Activated gamma-delta T cell treated with Interleukin-2 at 50 U/mL for 16 hours (primary cell): ENCODE data around the gene C1GALT1C1L.
"Not testable (repeated sequence)": the region's sequence is repeated elsewhere in the genome, so short reads cannot be mapped to it uniquely, and the experiment has no call there.

Source experiments
- DNase-seq: peaks from one replicate; pipeline ENCODE4 v3.0.0-alpha.2; 2020

Gene C1GALT1C1L

DNA sequence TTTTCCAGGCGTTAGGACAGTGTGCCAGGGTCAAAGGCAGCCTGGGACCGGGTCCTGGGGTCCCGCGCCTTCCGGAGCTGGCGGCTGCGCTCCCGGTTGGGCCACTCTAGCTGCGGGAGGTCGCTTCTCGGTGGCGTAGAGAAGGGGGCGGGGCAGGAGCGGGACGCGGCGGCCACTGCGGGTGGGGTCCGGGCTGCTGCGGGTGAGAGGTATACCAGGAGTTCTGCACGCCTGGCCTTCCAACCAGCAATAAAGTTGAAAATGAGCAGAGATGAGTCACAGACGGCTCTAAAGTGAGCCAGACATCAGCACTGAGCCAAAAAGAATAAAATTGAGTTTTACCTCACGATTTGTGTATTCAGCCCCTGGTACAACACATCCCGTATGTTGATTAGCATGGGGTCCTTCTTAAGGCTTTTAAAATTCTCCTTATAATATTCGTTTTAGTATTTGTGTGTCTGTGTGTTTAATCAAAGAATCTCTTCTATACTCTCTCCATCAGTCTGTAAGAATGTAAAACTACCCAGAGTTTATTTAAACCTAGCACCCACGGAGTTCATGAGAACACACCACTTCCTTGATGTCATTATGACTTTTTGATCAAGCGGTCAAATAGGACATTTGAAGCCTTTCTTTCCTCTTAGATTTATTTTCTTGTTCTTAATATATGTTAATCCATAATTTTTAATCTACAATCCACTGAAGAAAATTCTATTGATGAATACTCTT lies at the start of gene C1GALT1C1L:
C1GALT1C1L (minus strand) TSS at position 108 of the 729 bp plus-strand sequence; CDS start at position 1, 107 bp downstream.
- peak; percentile 7 for DNase-seq

DNA sequence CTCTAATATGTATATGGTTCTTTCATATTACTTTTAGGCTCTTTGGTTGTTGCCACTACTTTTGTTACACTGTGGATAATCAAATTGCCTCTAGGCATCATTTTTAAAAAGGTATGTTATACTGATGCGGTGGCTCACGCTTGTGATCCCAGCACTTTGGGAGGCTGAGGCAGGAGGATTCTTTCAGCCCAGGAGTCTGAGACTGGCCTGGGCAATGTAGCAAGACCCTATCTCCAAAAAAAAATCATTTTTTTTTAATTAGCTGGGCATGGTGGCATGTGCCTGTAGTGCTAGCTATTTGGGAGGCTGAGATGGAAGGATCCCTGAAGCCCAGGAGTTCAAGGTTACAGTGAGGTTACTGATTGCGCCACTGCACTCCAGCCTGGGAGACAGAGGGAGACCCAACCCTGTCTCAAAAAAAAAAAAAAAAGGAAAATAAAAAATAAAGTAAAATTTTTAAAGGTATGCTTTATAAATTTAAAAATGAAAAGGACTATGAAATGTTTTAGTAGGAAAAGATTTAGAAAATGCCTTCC lies 49.5 kb upstream of the C1GALT1C1L start:
- no peak for DNase-seq

DNA sequence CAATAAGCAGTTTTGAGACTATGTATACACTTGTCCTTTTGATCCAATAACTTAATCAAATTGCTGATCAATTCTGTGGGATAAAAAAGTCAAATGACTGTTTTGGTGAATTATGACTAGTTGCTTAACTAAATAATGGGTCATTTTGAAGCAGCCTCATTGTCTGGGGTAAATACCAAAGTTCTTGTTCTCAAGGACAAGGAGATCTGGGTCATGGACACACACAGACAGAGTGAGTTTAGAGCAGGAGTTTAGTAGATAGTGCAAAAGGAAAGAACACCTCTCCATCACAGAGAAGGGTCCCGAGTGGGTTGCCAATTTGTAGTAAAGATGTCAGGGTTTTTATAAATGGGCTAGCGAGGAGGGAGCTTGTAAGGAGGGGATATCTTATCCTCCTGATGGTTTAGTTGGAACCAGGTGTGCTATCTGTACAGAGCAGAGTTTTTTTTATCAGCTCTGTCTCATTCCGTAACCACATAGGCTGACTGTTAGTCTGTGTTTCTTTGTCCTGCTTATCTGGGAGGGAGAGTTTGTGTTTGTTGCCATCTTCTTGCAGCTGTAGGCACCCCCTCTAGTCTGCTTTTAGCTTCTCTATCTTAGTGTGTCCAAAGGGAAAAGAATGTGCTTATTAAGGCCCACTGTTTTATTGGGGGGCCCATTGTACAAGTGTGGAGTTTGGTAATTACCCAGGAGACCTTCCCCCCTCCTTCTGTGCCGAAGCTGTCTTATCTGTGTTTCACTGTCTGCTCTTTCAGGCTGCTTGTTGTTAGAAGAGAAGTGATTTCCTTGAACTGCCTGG lies 48.7 kb upstream of the C1GALT1C1L start:
- no peak for DNase-seq

DNA sequence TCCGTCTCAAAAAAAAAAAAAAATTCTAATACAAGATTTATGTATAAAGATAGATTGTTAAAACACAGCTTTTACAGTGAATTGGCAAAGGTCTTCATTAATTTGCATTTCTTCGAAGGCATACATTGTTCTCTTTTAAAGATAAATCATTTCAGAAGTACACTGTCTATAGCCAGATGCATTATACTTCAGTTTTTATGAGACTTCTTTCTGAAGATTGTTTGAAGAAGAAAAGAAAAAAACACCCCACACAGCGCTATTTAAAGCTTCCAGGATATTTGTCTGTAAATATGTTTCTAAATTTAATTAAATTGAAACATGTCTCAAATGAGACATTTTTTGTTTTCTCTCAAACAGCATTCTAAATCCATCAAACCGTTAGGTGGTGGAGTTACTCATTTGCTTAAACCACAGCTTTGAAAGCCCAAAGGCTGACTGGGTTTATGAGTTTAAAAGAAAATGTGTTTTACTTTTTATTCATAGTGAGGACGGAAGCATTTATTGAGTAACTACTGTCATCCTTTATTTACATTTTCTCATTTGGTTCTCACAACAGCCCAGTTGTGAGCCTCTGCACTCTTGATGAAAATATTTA lies 42.4 kb upstream of the C1GALT1C1L start:
- no peak for DNase-seq

DNA sequence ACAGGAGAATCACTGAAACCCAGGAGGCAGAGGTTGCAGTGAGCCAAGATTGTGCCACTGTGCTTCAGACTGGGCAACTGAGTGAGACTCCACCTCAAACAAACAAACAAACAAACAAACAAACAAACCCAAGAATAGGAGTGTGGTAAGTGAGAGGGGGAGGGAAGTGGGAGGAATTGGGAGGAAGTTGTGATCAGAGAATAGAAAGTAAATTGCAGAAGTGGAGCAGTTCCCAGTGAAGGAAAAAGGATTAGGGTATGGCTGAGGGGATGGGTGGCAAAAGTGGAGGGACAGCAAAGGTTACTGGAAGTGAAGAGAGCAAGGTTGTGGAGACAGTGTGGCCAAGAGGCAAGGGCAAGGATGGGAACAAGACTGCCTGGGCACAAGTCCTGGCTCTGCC lies 41.1 kb upstream of the C1GALT1C1L start:
- DNase-seq, result no peak

DNA sequence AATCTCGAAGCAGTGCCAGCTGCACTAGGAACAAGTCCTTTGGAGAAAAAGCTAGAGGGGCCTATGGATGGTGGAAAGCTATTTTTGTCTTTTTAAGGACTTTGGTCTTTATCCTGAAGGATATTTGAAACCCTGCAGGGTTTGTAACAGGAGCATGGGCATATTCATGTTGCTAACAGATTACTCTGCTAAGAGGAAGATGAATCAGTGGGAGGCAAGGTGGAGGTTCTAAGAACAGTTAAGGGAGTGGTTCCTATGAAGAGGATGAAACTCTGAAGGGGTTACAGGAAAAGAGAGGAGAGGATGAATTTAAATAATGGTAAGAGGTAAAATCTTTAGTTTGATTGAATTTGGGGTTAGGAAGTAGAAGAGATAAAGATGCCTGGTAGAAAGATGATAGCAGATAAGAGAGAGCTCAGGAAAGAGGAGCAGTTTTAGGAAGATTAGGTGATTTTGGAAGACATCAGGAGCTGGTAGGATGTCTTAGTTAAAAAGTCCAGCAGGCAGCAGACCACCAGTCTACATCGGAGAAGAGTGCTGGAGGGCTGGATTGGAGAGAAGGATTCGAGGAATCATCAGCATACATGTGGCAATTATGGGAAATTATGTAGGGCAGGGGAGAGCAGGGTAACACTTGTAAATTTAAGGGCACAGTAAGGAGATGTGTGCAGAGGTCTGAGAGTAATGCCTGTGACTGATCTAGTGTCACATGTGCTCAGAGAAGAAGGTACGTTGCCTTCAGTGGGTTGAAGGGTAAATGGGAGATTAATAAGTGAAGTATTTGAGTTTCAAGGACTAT lies 39.3 kb upstream of the C1GALT1C1L start:
- DNase-seq, result no peak

DNA sequence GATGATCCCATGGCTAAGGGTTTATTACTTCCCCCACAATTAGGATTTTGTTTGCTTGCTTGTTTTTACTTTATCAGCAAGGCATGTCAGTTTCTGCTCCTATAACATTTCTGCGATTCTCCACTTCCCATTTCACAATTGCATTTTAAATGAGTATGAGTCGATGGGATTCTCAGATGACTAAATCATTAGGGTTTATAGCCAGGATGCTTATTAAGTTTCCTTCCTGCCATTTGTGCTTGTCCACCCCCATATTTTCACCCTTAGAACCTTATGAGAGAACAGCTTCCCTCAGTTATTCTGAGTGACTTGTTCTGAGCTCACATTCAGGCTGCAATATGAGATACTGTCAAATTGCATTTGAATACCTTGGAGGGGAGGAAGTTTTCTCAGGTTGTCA lies 37.9 kb upstream of the C1GALT1C1L start:
- no peak for DNase-seq

DNA sequence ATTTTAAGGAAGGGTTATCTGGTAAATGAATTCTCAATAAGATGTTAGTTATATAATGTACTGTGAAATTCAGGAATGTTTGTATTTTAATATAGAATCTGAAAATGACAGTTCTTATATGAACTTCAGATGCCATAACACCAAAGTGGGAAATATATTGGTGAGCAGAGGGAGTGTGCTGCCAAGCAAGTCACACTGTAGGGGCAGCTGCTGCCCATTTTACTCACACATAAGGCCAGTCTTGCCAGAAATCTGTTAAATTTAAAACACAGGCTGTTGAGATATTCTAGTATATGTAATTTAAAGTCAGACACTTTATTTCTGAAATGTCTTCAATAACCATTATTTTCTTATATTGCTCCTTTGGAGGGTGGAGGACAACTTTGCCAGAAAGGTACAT lies 34.6 kb upstream of the C1GALT1C1L start:
- DNase-seq, result no peak

DNA sequence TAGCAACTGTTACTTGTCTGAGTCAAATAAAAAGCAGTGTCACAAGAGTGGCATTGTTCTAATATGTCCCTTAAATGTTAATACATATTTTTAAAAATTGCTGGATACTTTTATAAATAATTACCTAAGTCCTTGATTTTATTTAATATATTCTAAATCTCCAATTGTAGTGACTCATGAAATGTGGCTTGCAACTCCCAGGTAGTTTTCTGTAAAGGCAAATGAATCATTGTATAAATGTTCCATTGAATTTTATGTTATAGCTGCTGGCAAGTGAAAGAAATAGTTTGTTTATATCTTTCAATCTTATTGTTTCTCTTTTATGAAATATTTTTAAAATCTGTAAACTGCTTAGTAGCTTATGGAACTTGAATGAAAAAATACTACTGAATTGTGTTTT lies 32.7 kb upstream of the C1GALT1C1L start:
- DNase-seq, result no peak

DNA sequence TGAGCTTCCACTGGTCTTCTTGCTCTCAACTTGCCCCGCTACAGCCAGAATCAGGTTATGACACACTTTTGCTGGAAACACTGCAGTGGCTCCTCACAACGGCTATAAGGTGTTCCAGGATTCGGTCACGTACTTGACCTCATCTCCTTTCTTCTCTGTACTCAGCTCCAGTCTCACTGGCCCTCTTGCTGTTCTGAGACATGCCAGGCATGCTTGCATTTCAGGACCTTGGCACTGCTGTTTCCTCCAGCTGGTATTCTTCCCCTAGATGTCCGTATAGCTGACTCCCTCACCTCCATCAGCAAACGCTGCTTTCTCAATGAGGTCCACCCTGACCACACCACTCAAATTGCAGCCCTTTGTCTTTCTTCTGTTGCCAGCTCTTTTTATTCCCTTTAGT lies 31.9 kb upstream of the C1GALT1C1L start:
- DNase-seq, result no peak

DNA sequence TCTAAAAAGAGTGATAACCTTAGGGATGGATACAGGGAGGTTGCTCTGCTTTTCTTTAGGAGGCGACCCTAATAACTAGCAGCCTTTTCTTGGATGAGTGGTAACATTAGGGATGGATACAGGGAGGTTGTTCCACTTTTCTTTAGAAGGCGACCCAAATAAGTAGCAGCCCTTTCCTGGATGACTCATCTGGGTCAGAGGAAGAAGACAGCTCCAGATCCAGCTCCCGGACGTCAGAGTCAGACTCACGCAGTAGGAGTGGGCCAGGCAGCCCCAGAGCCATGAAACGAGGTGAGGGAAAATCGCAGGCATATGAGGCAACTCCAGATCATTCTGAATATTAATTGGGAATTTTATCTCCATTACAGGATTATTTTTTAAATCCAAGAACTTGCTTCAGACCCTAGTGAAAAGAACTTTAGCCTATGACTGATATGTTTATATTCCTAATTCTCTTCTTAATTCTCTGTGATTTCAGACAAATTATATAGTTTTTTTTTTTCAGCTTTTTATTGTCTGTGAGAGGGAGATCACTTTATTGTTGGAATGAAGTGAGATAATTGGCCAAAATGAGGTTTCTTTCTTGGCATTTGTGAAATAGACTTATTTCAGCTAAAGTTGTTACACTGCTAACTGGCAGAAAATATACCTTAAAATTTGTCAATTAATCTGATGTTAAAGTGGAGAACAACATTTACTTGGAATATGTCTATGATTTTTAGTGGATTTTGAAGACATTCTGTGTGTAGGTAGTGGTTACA lies 31.2 kb upstream of the C1GALT1C1L start:
- no peak for DNase-seq

DNA sequence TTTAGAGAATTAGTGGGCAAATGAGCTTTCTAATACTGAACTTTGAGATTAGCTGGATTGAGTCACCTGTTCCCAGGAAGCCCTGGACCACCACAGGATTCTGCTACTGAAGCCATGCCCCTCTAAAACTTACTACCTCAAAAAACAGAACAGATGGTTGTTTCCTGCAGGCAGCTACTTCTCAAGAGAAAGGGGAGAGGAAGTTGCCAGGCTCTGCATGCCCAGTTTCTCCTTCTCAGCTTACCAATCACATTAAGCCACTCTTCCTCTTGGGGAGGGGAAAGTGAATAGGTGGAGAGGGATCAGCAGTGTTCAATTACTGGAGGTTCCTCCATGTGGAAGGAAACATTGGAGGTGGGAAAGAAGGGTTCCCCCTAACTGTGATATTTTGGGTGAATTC lies 24.9 kb upstream of the C1GALT1C1L start:
- no peak for DNase-seq

DNA sequence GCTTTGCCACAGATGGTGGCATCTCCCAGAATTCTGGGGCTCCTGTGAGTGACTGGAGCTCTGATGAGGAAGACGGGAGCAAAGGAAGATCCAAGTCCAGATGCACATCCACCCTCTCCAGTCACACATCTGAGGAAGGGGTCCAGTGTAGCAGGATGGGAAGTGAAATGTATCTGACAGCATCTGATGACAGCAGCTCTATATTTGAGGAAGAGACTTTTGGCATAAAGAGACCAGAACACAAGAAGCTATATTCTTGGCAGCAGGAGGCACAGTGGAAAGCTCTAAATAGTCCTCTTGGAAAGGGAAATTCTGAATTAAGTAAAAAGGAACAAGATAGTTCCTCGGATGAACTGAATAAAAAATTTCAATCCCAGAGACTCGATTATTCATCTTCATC lies 23.5 kb upstream of the C1GALT1C1L start:
- DNase-seq, result no peak

DNA sequence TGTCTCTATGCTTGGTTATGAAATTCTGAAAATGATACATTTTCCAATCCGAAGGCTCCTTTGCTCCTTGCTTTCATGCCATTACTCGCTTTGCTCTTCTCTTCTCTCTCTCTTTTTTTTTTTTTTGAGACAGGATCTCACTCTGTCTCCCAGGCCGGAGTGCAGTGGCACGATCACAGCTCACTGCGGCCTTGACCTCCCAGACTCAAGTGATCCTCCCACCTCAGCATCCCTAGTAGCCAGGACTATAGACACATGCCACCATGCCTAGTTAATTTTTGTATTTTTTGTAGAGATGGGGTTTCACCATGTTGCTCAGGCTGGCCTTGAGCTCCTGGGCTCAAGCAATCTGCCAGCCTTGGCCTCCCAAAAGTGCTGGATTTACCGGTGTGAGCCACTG lies 21.9 kb upstream of the C1GALT1C1L start:
- DNase-seq, result not testable (repeated sequence)

DNA sequence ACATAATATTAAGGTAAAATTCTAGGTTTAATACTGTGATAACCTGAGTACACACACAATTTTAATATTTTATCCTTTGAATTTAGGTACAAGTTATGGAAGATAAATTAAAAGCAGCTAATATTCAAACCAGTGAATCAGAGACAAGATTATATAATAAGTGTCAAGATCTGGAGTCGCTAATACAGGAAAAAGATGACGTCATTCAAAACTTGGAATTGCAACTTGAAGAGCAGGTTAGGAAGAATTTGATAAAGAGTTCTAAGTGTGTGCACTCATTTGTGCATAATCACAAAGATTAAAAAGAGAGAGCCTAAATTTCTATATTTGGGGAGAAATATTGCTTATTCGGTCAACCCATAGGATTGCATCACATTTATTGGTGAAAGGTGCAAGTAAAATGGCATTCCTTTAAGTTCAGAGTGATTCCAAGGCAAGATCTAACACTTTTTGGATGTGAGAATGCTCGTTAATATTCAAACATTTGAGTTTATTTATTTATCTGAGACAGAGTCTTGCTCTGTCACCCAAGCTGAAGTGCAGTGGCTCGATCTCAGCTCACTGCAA lies 16.3 kb upstream of the C1GALT1C1L start:
- no peak for DNase-seq

DNA sequence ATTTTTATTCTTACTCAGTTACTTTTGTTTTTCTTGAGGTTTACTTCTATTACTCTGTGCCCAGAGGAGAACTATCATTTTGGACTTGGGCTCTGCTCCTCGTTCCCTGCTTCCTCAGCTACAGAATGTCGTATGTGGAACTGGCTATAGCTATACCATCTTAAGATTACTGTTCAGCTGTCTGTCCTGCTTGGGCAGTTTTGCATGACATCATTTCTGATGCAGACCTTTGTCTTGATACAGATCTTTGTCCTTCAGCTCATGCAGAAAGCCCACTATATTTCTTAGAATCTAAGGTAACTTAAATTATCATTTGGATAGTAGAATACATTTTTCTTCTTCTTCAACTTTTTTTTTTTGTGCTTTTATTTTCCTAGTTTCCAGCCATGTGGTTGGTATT lies 13.8 kb upstream of the C1GALT1C1L start:
- DNase-seq, result no peak

DNA sequence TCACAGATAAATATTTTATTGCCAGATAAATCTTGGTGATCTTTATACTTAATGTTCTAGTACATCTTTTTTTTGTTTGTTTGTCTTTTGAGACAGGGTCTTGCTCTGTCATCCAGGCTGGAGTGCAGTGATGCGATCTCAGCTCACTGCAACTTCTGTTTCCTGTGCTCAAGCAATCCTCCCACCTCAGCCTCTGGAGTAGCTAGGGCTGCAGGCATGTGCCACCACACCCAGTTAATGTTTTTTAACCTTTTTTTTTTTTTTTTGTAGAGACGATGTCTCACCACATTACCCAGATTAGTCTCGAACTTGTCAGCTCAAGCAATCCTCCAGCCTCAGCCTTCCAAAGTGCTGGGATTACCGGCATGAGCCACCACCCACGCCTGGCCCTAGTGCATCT lies 9.1 kb upstream of the C1GALT1C1L start:
- DNase-seq, result no peak

DNA sequence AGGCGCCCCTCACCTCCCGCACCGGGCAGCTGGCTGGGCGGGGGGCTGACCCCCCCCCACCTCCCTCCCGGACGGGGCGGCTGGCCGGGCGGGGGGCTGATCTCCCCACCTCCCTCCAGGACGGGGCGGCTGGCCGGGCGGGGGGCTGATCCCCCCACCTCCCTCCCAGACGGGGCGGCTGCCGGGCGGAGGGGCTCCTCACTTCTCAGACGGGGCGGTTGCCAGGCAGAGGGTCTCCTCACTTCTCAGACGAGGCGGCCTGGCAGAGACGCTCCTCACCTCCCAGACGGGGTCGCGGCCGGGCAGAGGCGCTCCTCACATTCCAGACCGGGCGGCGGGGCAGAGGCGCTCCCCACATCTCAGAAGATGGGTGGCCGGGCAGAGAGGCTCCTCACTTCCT lies 1.6 kb upstream of the C1GALT1C1L start:
- not testable (repeated sequence) for DNase-seq

DNA sequence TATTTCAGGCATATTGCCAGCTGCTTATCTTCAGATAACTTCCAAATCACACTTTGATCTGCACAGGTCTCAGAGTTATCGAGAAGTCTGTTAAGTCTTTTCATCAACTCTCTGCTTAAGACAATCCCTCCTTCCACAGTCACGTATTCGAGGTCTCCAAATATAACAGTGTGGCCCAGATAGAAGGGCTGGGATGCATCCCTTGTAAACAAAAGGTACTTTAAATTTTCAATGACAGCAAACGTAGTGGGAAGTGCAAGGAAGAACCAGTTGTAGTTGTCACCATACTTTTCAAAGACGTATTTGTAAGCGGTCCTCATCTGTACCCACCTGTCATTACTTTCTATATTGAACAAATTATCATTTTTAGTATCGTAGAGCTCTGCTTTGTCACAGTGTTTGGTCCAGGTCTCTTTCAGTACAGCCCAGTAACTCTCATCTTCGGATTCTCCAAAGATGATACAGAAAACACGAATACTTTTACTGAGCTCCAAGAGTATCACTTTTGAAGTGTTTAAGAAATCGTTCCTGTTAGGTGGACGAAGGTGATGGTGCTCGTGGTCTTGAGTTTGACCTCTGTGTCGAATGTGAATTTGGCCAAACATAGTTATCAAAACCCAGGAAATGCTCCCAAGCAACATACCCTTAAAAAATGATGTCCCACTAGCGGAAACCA lies 445 bp downstream of the C1GALT1C1L start:
- DNase-seq, result no peak

DNA sequence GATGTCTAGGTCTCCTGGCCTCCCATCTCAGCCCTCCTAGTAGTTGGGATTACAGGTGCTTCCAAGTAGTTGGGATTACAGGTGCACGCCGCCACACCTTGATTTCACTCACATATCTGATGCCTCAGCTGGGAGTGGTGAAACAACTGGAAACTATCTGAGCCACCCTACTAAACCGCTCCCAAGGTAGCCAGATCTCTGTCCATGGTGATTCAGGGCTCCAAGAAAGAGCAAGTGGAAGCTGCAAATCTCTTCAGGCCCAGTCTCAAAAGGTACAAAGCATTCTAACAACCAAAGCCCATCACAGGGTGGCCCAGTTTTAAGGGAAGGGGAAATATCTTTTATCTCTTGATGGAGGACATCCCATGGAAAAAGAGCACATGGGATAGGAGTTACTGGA lies 19.0 kb downstream of the C1GALT1C1L start:
- no peak for DNase-seq

DNA sequence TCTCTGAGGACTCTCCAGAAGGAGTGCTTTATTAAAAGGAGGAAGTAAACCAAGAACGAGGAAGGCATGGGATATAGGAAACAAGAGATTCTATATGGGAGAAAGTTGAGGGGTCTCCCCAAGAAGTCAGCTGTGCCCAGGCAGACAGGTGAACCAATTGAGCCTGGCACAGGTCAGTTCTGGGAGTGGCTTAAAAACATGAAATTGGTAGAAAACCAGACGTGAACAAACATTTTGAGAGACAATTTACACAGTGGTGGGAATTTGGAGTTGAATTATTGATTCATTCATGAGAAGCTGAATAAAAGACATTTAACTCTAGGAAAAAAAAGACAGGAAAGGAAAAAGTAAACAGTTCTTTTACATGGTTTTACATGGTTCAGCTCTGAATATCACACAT lies 22.7 kb downstream of the C1GALT1C1L start:
- DNase-seq, result no peak
